HG03439 (cell line): ENCODE data around the gene WDR74.

Experiments
- ATAC-seq: cut with Tn5 transposase; IDR thresholded peaks from one replicate; pipeline ENCODE4 v1.9.1; 2021; ENCODE audit warnings: mild to moderate bottlenecking, moderate library complexity; ENCODE audit not compliant: unreplicated experiment

The WDR74 gene

GRCh38 chr11:62801071-62801470, 38.3 kb downstream of the WDR74 start:
- no peak for ATAC-seq

- ATAC-seq, result no peak
Measured at GRCh38 chr11:62799486-62799885, 39.9 kb downstream of the WDR74 start.

- ATAC-seq, result no peak
Measured at GRCh38 chr11:62796281-62796680, 43.1 kb downstream of the WDR74 start.

GRCh38 chr11:62794201-62794775, 45.1 kb downstream of the WDR74 start:
- ATAC-seq, result no peak

GRCh38 chr11:62792202-62792575, 47.2 kb downstream of the WDR74 start:
- no peak for ATAC-seq

- peak; percentile 59 for ATAC-seq
Measured at GRCh38 chr11:62791501-62792201, 47.7 kb downstream of the WDR74 start, which contains the start of gene TMEM223. Gene TMEM223 (minus strand): TSS chr11:62792006. CDS start chr11:62791994, 12 bp downstream.

- ATAC-seq, result no peak
Measured at GRCh38 chr11:62789576-62789975, 49.8 kb downstream of the WDR74 start.

- no peak for ATAC-seq
Measured at GRCh38 chr11:62788991-62789390, 50.4 kb downstream of the WDR74 start.

- peak; percentile 63 for ATAC-seq
Measured at GRCh38 chr11:62787005-62787759, 52.2 kb downstream of the WDR74 start, which contains the start of gene TMEM179B. Gene TMEM179B (plus strand): TSS chr11:62787402. CDS start chr11:62787432, 30 bp downstream.

GRCh38 chr11:62786318-62787004, 52.9 kb downstream of the WDR74 start:
- ATAC-seq, result peak; percentile 57
